Smooth muscle cell (in vitro differentiated cells): Measurements from ENCODE around the gene DPT. TPM values are rescaled to one million over a fixed set of nuclear protein-coding genes. Genes with fewer than 3 reads are reported as not detected.

ENCODE experiments used
- DNase-seq: peaks from one replicate; lab custom pipeline; 2025; ENCODE audit not compliant: unreplicated experiment; lab: John Stamatoyannopoulos, UW
- H2AFZ ChIP-seq: fragments of 200-600 bp; sonication (generic); 2 replicates; pipeline ENCODE4 v1.6.0; 2016; ENCODE audit warnings: antibody characterized with exemption, low read depth, mild to moderate bottlenecking
- H3F3A ChIP-seq: fragments of 200-600 bp; sonication (generic); 2 replicates; pipeline ENCODE4 v1.6.0; 2017; ENCODE audit warnings: antibody characterized with exemption, low read depth
- H3K27ac ChIP-seq: fragments of 200-600 bp; sonication (generic); 2 replicates; pipeline ENCODE4 v1.5.1; 2016; ENCODE audit warnings: low read depth, mild to moderate bottlenecking
- H3K27me3 ChIP-seq: fragments of 200-600 bp; sonication (generic); 2 replicates; pipeline ENCODE4 v1.6.1; 2016; ENCODE audit warnings: low read depth, mild to moderate bottlenecking
- H3K36me3 ChIP-seq: fragments of 200-600 bp; sonication (generic); 2 replicates; pipeline ENCODE4 v1.5.1; 2016; ENCODE audit warnings: low read depth
- H3K4me1 ChIP-seq: fragments of 200-600 bp; sonication (generic); 2 replicates; pipeline ENCODE4 v1.5.1; 2016; ENCODE audit warnings: low read depth
- H3K4me2 ChIP-seq: fragments of 200-600 bp; sonication (generic); 2 replicates; pipeline ENCODE4 v1.6.0; 2016; ENCODE audit warnings: mild to moderate bottlenecking
- H3K4me3 ChIP-seq: fragments of 200-600 bp; sonication (generic); 2 replicates; pipeline ENCODE4 v1.5.1; 2016; ENCODE audit warnings: mild to moderate bottlenecking
- H3K79me2 ChIP-seq: fragments of 200-600 bp; sonication (generic); 2 replicates; pipeline ENCODE4 v1.6.0; 2016; ENCODE audit warnings: low read depth, mild to moderate bottlenecking
- H3K9ac ChIP-seq: fragments of 200-600 bp; sonication (generic); 2 replicates; pipeline ENCODE4 v1.6.0; 2016; ENCODE audit warnings: low read depth
- H3K9me3 ChIP-seq: fragments of 200-600 bp; sonication (generic); replicated peaks from 2 replicates; pipeline ENCODE4 v1.5.1; 2016; ENCODE audit warnings: low read depth
- H4K20me1 ChIP-seq: fragments of 200-600 bp; sonication (generic); 2 replicates; pipeline ENCODE4 v1.6.0; 2016; ENCODE audit warnings: low read depth
- WGBS: methylation state at CpG from one replicate; pipeline ENCODE4 v1.1.7; 2016; ENCODE audit warnings: low lambda C conversion rate; 5-methylcytosine and 5-hydroxymethylcytosine counted together
- polyA plus RNA-seq: library from polyadenylated mRNA; unstranded; fragments of >200 nt; fragmentation: Nextera tagmentation; extraction: Ambion mirVana; gene quantifications from 2 replicates; pipeline ENCODE4 v1.2.1, GENCODE V29; 2016
- total RNA-seq: library from RNA; depleted of rRNA; stranded (reverse); fragments of >200 nt; gene quantifications from 2 replicates; pipeline ENCODE4 v1.2.3, GENCODE V29; 2014
- TF ChIP-seq, protein P1 (sequence below): fragments of 200-600 bp; sonication (generic); IDR thresholded peaks from 2 replicates; pipeline ENCODE4 v1.5.1; 2017; ENCODE audit warnings: borderline replicate concordance, mild to moderate bottlenecking, antibody characterized with exemption; ENCODE audit not compliant: insufficient read depth, poor library complexity, severe bottlenecking

Gene DPT
- total and polyA plus RNA-seq, 2 experiments from 2014 or later = 3.1 to 13.4 TPM

GRCh38 chr1:168689726-168690602 lies 39.0 kb downstream of the DPT start:
- Histone ChIP-seq H3K4me2 (peak overlapping the region; percentile 53), H3K9ac (peak overlapping the region; percentile 30), H3K36me3 (no peaks in the 10 kb centered on the region), H3K79me2 (no peaks in the 10 kb centered on the region), H3K4me1 (no peaks in the 10 kb centered on the region), H3F3A (peaks cover 7% of the 10 kb centered on the region), H3K27me3 (no peaks in the 10 kb centered on the region), H4K20me1 (no peaks in the 10 kb centered on the region), H3K27ac (peak overlapping the region; percentile 88), H2AFZ (peak overlapping the region; percentile 58), H3K4me3 (no peak overlapping the region), H3K9me3 (no peaks in the 10 kb centered on the region)
- TF ChIP-seq, protein P1, sequence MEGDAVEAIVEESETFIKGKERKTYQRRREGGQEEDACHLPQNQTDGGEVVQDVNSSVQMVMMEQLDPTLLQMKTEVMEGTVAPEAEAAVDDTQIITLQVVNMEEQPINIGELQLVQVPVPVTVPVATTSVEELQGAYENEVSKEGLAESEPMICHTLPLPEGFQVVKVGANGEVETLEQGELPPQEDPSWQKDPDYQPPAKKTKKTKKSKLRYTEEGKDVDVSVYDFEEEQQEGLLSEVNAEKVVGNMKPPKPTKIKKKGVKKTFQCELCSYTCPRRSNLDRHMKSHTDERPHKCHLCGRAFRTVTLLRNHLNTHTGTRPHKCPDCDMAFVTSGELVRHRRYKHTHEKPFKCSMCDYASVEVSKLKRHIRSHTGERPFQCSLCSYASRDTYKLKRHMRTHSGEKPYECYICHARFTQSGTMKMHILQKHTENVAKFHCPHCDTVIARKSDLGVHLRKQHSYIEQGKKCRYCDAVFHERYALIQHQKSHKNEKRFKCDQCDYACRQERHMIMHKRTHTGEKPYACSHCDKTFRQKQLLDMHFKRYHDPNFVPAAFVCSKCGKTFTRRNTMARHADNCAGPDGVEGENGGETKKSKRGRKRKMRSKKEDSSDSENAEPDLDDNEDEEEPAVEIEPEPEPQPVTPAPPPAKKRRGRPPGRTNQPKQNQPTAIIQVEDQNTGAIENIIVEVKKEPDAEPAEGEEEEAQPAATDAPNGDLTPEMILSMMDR = no peak
- DNase-seq = no peak
- 71% methylated on average over 8 of the region's 8 CpGs for WGBS

- no peaks in the 10 kb centered on the region for H3K9me3 ChIP-seq
- peak overlapping the region; percentile 88 for H3K27ac ChIP-seq
- H3K4me1 ChIP-seq = no peaks in the 10 kb centered on the region
- H2AFZ ChIP-seq = no peak overlapping the region
- DNase-seq = no peak
- no peaks in the 10 kb centered on the region for H3K36me3 ChIP-seq
- no peak overlapping the region for H3K4me2 ChIP-seq
- peaks cover 7% of the 10 kb centered on the region for H3F3A ChIP-seq
- no peaks in the 10 kb centered on the region for H3K79me2 ChIP-seq
- H4K20me1 ChIP-seq = no peaks in the 10 kb centered on the region
- no peaks in the 10 kb centered on the region for H3K27me3 ChIP-seq
- H3K9ac ChIP-seq = peak overlapping the region; percentile 30
- TF ChIP-seq, protein P1 = no peak
- WGBS = 92% methylated on average over 2 of the region's 2 CpGs
- no peak overlapping the region for H3K4me3 ChIP-seq
These were observed 39.7 kb downstream of the DPT start for GRCh38 chr1:168689327-168689657.

GRCh38 chr1:168688644-168689326 lies 40.2 kb downstream of the DPT start:
- no peaks in the 10 kb centered on the region for H3K9me3 ChIP-seq

More at GRCh38 chr1:168688644-168689326, 40.2 kb downstream of the DPT start:
- H3K4me1 ChIP-seq = no peaks in the 10 kb centered on the region
- TF ChIP-seq, protein P1 = no peak
- no peaks in the 10 kb centered on the region for H3K36me3 ChIP-seq
- peak overlapping the region; percentile 7 for H3K4me2 ChIP-seq
- H3K27me3 ChIP-seq = no peaks in the 10 kb centered on the region
- peaks cover 7% of the 10 kb centered on the region for H3F3A ChIP-seq
- DNase-seq = no peak
- 35% methylated on average over 5 of the region's 5 CpGs for WGBS
- no peaks in the 10 kb centered on the region for H3K79me2 ChIP-seq
- H4K20me1 ChIP-seq = no peaks in the 10 kb centered on the region
- H3K9ac ChIP-seq = peak overlapping the region; percentile 1
- H3K27ac ChIP-seq = peak overlapping the region; percentile 88
- H2AFZ ChIP-seq = peak overlapping the region; percentile 26
- no peak overlapping the region for H3K4me3 ChIP-seq
